ENCODE data around the gene LHFPL3. TPM values are rescaled to one million over a fixed set of nuclear protein-coding genes. Genes with fewer than 3 reads are reported as not detected.

LHFPL3 gene
- total RNA-seq, 4 donors from 2014 or later: not detected

- ATAC-seq: no peak
- intact Hi-C loops (cut with DNase I; ENCODE audit: low total_unique reads): no loop called here
- Histone ChIP-seq H3K27me3 (no peaks in the 10 kb centered on the region), H3K9me3 (no peaks in the 10 kb centered on the region), H3K27ac (no peak overlapping the region), H3K4me1 (no peaks in the 10 kb centered on the region), H3K4me3 (no peak overlapping the region), H3K36me3 (no peaks in the 10 kb centered on the region)
- in situ Hi-C loops (cut with MboI; ENCODE audit: low sequenced_read_pairs in 4 of 4): no loop called here
- TF ChIP-seq POLR2A (IDR thresholded peaks at IDR 0.05) (no peak), CTCF (IDR thresholded peaks at IDR 0.05 in 4 of 5, conservative IDR thresholded peaks at IDR 0.05 in 1 of 5) (no peak)
- DNase-seq: no peak
Observed at GRCh38 chr7:104772405-104773345, 444.3 kb downstream of the LHFPL3 start.

GRCh38 chr7:104773796-104774195 lies 445.4 kb downstream of the LHFPL3 start:
- no peaks in the 10 kb centered on the region for H3K36me3 ChIP-seq
- H3K4me3 ChIP-seq: no peak overlapping the region
- DNase-seq (no peak), ATAC-seq (no peak)
- H3K4me1 ChIP-seq: no peaks in the 10 kb centered on the region
- H3K27me3 ChIP-seq: no peaks in the 10 kb centered on the region
- H3K9me3 ChIP-seq: no peaks in the 10 kb centered on the region
- in situ Hi-C loops (cut with MboI; ENCODE audit: low sequenced_read_pairs in 4 of 4) (no loop called here), intact Hi-C loops (cut with DNase I; ENCODE audit: low total_unique reads) (no loop called here)
- H3K27ac ChIP-seq: no peak overlapping the region
- no peak for TF ChIP-seq CTCF (IDR thresholded peaks at IDR 0.05 in 4 of 5, conservative IDR thresholded peaks at IDR 0.05 in 1 of 5)
- no peak for TF ChIP-seq POLR2A (IDR thresholded peaks at IDR 0.05)

GRCh38 chr7:104775531-104775930 lies 447.1 kb downstream of the LHFPL3 start:
- Histone ChIP-seq H3K27ac (no peak overlapping the region), H3K9me3 (no peaks in the 10 kb centered on the region), H3K4me1 (no peaks in the 10 kb centered on the region), H3K4me3 (no peak overlapping the region), H3K27me3 (no peaks in the 10 kb centered on the region), H3K36me3 (no peaks in the 10 kb centered on the region)
- ATAC-seq (no peak), DNase-seq (no peak)
- in situ Hi-C loops (cut with MboI; ENCODE audit: low sequenced_read_pairs in 4 of 4) (no loop called here), intact Hi-C loops (cut with DNase I; ENCODE audit: low total_unique reads) (no loop called here)
- no peak for TF ChIP-seq CTCF (IDR thresholded peaks at IDR 0.05 in 4 of 5, conservative IDR thresholded peaks at IDR 0.05 in 1 of 5)
- TF ChIP-seq POLR2A (IDR thresholded peaks at IDR 0.05): no peak

- no peak overlapping the region for H3K27ac ChIP-seq
- no peak overlapping the region for H3K4me3 ChIP-seq
- ATAC-seq (no peak), DNase-seq (no peak)
- TF ChIP-seq CTCF (IDR thresholded peaks at IDR 0.05 in 4 of 5, conservative IDR thresholded peaks at IDR 0.05 in 1 of 5) (no peak), POLR2A (IDR thresholded peaks at IDR 0.05) (no peak)
- no peaks in the 10 kb centered on the region for H3K27me3 ChIP-seq
- H3K4me1 ChIP-seq: no peaks in the 10 kb centered on the region
- intact Hi-C loops (cut with DNase I; ENCODE audit: low total_unique reads): no loop called here
- no peaks in the 10 kb centered on the region for H3K9me3 ChIP-seq
- H3K36me3 ChIP-seq: no peaks in the 10 kb centered on the region
- in situ Hi-C loops (cut with MboI; ENCODE audit: low sequenced_read_pairs in 4 of 4): no loop called here
Observed at GRCh38 chr7:104777301-104777800, 448.9 kb downstream of the LHFPL3 start.
